ENCODE data around the gene GOLGA7B.

- TF ChIP-seq CTCF (conservative IDR thresholded peaks at IDR 0.05) (no peak), EZH2 (IDR thresholded peaks at IDR 0.05; ENCODE audit: low read depth) (no peak)
Observed at GRCh38 chr10:97844678-97845077, 5.0 kb upstream of the GOLGA7B start.
